HG02885 (cell line): ENCODE measurements around the gene CTNND2.

Experiments
- ATAC-seq: cut with Tn5 transposase; IDR thresholded peaks from one replicate; pipeline ENCODE4 v1.9.1; 2021; ENCODE audit warnings: mild to moderate bottlenecking; ENCODE audit not compliant: unreplicated experiment, poor library complexity

CTNND2 gene

GRCh38 chr5:11609570-11610303, 294.5 kb downstream of the CTNND2 start:
- no peak for ATAC-seq

DNA sequence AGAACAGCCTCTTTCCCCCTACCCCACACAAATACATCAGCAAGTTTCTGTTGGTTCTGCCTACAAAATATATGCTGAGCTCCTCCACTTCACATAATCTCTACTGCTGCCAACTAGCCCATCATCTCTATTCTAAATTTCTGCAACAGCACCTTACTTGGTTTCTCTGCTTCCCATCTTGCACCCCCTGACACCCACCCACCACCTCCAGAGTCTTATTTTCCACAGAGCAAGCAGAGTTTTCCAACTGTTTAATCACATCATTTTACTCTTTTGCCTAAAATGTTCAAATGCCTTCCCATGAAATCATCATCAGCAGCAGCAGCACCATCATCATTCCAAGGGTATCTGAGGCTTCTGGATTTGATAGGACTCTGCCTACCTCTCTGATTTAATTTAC, 295.7 kb downstream of the CTNND2 start:
- ATAC-seq, result no peak

DNA sequence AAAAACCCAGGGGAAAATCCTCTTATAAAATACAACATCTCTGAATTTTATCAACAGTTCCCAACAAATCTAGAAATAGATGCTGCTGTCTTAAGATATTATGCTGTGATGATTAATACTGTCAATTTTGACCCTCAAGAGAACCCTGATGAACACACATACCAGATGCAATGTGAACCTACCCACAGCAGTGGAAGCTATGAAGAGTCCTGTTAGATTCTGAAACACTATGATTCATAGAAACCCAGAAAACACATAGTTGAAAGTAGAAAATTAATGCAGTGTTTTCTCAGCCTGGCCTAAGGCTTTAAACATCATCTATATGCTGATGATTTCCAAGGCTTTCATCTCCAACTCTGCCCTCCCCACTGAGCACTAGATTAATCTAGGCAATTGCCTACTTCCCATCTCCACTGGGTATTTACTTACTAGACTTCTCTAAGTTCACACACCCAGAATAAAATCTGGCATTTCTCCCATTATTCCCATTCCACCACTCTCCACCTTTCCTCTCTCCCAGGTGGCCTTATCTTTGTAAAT, 296.2 kb downstream of the CTNND2 start:
- ATAC-seq, result no peak

DNA sequence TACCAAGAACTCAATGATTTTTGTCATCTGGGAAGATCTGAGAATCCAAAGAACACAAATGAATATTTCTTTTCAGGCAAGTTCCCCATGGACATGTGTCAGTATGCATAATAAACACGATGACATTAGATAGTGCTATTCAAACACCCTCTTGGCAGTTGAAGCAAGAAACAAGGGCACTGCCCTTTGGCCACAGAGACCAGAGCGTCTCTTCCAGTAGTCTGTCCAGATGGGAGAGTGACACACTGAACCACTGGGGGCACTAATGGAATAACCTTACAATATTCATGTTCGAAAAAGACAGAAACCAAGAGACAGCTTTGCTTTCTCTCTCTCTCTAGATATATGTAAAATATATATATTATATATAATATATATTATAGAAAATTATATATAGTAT, 301.9 kb downstream of the CTNND2 start:
- no peak for ATAC-seq

GRCh38 chr5:11599499-11599898, 304.7 kb downstream of the CTNND2 start:
- no peak for ATAC-seq

DNA sequence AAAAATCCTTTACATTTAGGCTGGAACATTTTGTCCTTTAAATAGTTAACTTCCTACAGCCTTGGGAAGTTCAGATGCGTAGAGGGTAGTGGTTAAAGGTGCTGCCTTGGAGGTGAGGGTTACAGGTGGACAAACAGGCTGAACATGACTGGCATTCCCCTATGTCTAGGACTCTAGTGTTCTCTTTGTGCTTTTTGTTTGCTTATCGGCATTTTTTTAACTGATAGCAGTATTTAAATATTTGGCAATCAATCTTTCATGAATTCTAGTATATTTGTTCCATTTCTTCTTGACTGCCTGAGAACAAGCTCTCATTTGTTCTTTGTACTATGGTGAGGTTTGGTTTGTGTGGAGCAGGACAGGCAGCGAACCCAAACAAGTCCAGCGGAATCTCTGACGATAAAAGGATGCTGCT, 307.6 kb downstream of the CTNND2 start:
- no peak for ATAC-seq

GRCh38 chr5:11596185-11596584, 308.1 kb downstream of the CTNND2 start:
- ATAC-seq, result no peak

GRCh38 chr5:11595045-11595444, 309.2 kb downstream of the CTNND2 start:
- ATAC-seq, result no peak

- no peak for ATAC-seq
These were observed 310.2 kb downstream of the CTNND2 start for GRCh38 chr5:11594021-11594420.

DNA sequence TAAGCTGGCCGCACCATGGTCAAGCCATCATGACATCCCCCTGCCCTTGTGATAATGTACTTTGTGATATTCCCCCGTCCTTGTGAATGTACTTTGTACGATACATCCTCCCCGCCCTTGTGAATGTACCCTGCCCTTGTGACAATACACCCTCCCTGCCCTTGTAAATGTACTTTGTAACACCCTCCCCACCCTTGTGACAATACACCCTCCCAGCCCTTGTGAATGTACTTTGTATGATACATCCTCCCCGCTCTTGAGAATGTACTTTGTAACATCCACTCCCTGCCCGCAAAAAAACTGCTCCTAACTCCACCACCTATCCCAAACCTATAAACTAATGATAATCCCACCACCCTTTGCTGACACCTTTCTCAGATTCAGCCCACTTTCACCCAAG, 313.8 kb downstream of the CTNND2 start:
- no peak for ATAC-seq

GRCh38 chr5:11588803-11589202, 315.4 kb downstream of the CTNND2 start:
- ATAC-seq, result no peak

GRCh38 chr5:11584017-11584416, 320.2 kb downstream of the CTNND2 start:
- ATAC-seq, result no peak

DNA sequence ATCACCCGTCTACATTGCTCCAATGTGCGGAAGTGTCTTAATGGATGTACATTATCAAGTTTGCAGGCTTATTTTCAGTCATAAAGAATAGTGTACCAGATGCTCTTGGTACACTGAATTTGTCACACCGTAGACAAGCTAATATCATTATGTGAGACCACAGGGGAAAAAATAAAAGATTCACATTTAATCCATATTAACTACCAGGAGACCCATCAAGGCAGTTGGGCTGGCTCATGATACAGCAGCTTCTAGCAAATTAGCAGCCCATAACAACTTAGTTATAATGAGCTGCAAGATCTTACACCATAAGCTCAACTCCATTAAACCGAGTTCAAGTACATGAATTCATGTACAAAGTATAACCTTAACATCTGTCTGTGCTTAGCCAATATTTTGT, 324.9 kb downstream of the CTNND2 start:
- ATAC-seq, result no peak

GRCh38 chr5:11574787-11575186, 329.5 kb downstream of the CTNND2 start:
- no peak for ATAC-seq

DNA sequence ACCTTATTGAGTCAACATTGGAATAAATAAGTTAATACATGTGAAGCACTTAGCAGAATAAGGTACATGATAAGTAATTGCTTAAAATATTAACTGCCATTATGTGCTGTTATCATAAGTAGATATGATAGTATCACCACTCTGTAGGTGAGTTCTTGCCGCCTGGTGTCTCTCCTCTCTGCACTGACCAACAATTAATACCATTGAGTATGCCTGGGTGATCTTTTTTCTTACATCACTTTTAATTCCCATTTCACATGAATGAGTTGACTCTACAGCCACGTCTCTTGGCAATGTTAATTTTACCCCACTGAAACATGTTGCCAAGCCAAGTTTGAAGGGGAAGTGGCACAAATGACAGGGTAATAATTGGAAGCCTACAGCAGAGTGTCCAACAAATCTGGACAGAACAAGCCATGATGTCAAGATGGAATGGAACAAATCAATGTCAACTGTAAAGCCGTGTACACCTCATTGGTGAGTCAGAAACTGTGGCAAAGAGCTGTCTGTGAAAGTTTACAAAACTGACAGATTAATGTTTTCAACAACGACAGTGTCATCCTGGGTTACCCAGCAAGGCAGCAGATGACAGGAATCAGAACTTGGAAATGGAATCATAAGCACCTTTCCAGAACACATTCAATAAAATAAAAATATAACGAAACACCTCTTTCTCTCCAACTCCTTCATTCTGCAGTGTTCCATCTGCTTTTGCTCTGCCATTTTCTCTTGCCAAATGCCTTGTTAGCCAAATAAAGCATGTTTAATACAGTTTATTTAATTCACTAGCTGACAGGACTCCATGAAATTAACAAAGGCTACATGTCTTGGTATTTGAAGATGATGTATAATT, 330.9 kb downstream of the CTNND2 start:
- ATAC-seq, result no peak

- no peak for ATAC-seq
These were observed 339.5 kb downstream of the CTNND2 start for GRCh38 chr5:11564706-11565105.

- ATAC-seq, result no peak
These were observed 340.4 kb downstream of the CTNND2 start for GRCh38 chr5:11563822-11564221.

DNA sequence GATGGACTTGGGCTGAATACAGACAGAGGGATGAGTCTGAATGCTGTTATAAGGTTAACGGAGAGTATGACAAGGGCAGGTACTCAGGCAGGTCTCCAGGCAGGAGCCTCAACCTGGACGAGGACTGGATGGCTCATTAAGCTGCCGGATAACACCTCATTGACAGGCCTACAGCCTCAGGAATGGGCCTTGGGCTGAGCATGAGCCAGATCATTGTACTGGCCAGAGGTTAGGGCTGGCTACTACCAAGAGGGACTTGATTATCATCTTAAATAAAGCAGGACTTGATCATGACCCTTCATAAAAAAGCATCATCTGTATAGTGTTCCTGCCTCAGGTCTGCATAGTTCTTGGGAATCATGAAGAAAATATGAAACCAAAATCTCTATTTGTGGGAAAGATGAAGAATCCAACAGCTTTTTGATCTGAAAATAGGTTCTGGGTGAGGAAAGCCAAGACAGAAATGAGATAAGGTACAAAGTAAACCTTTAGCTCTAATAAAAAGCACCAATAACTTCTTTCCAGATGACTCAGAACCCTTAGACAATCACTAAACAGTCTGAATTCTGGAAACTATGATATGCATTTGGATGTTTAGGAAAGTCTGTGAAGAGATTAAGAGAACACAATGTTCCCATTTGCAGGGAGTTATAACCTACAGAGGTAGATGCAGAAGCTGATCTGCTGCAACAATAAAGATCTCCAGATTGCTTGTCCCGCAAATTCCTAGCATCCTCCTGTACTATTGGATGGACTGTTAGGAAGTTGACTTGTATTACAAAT, 343.1 kb downstream of the CTNND2 start:
- ATAC-seq, result no peak

DNA sequence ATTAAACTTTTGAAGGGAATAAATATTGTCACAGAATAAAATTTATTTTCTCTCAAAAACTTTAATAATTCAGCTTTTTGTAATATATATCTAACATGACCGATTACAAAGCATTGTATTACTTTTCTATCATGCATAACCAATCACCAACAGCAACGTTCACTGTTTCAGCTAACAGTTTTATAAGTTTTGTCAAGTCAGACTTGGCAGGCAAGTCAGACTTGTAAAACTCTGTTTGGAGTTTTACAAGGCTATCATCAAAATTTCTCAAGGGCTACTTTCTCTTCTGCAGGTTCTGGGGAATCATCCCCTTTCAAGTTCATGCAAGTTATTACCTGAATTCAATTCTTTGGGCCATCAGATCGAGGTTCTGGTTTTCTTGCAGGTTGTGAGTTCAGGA, 347.2 kb downstream of the CTNND2 start:
- no peak for ATAC-seq

- ATAC-seq, result no peak
These were observed 349.1 kb downstream of the CTNND2 start for GRCh38 chr5:11555171-11555570.

GRCh38 chr5:11547730-11548129, 356.5 kb downstream of the CTNND2 start:
- no peak for ATAC-seq
